OCI-LY7 (cell line): Measurements from ENCODE around the gene SNX2. TPM values are rescaled to one million over a fixed set of nuclear protein-coding genes. Genes with fewer than 3 reads are reported as not detected.
"Not testable (repeated sequence)": the region's sequence is repeated elsewhere in the genome, so short reads cannot be mapped to it uniquely, and the experiment has no call there.

ENCODE experiments used
- BruUV-seq: library from RNA; stranded (reverse); fragments of 400-500 nt; replicated peaks from 2 replicates; lab custom pipeline; 2021; lab: Mats Ljungman, UMichigan
- CTCF ChIA-PET: fragments of 300-600 bp; sonication (Branson Sonifier 250); formaldehyde crosslinking; loops from one replicate; lab custom pipeline; 2022; ENCODE audit warnings: antibody characterized with exemption; ENCODE audit not compliant: unreplicated experiment; lab: Charles Lee
- POLR2A ChIA-PET: fragments of 300-600 bp; sonication (Branson Sonifier 250); formaldehyde crosslinking; loops from one replicate; lab custom pipeline; 2022; ENCODE audit warnings: antibody characterized with exemption; lab: Charles Lee
- DNase-seq: peaks from one replicate; pipeline ENCODE4 v3.0.0-alpha.2; 2015; ENCODE audit warnings: low spot score
- H2AFZ ChIP-seq: fragments of 200-600 bp; sonication (generic), shearing (Covaris generic); 2 replicates; pipeline ENCODE4 v1.6.1; 2014; ENCODE audit warnings: mild to moderate bottlenecking, antibody characterized with exemption, low read length, moderate library complexity
- H3K27ac ChIP-seq: fragments of 200-600 bp; sonication (generic); 2 replicates; pipeline ENCODE4 v1.5.1; 2014; ENCODE audit warnings: mixed run types, low read depth, mild to moderate bottlenecking, moderate library complexity, low read length, inconsistent platforms; ENCODE audit not compliant: poor library complexity, severe bottlenecking
- H3K36me3 ChIP-seq: fragments of 200-600 bp; sonication (generic); 2 replicates; pipeline ENCODE4 v1.6.1; 2014; ENCODE audit warnings: mild to moderate bottlenecking, antibody characterized with exemption, low read length, moderate library complexity, mixed read lengths; ENCODE audit not compliant: insufficient read depth
- H3K4me1 ChIP-seq: fragments of 200-600 bp; sonication (generic); 2 replicates; pipeline ENCODE4 v1.5.1; 2014; ENCODE audit warnings: mild to moderate bottlenecking, low read length; ENCODE audit not compliant: insufficient read depth, poor library complexity, severe bottlenecking
- H3K4me2 ChIP-seq: fragments of 200-600 bp; sonication (generic); 2 replicates; pipeline ENCODE4 v1.6.1; 2014; ENCODE audit warnings: mild to moderate bottlenecking, low read length
- H3K4me3 ChIP-seq: fragments of 200-600 bp; sonication (generic); 2 replicates; pipeline ENCODE4 v1.5.1; 2014; ENCODE audit warnings: mild to moderate bottlenecking, low read depth, low read length; ENCODE audit not compliant: poor library complexity, severe bottlenecking
- H3K79me2 ChIP-seq: fragments of 200-600 bp; sonication (generic); 2 replicates; pipeline ENCODE4 v1.6.1; 2016; ENCODE audit warnings: low read depth, mild to moderate bottlenecking, low read length, moderate library complexity, mixed read lengths; ENCODE audit not compliant: insufficient read depth
- H3K9me2 ChIP-seq: fragments of 200-600 bp; sonication (generic); 2 replicates; pipeline ENCODE4 v1.6.1; 2016; ENCODE audit warnings: mild to moderate bottlenecking, low read length, mixed read lengths; ENCODE audit not compliant: insufficient read depth
- H3K9me3 ChIP-seq: fragments of 200-600 bp; sonication (generic); 2 replicates; pipeline ENCODE4 v1.6.1; 2014; ENCODE audit warnings: mild to moderate bottlenecking, mixed run types, low read length, mixed read lengths
- H4K20me1 ChIP-seq: fragments of 200-600 bp; sonication (generic); 2 replicates; pipeline ENCODE4 v1.6.1; 2014; ENCODE audit warnings: mild to moderate bottlenecking, antibody characterized with exemption, low read length, moderate library complexity, mixed read lengths; ENCODE audit not compliant: insufficient read depth
- EZH2phosphoT487 ChIP-seq: fragments of 200-600 bp; sonication (generic); IDR thresholded peaks from 2 replicates; pipeline ENCODE4 v1.6.1; 2018; ENCODE audit warnings: low read depth, borderline replicate concordance, mild to moderate bottlenecking, mixed run types, antibody characterized with exemption, low read length, moderate library complexity, mixed read lengths
- intact Hi-C: fragments of 100-400 bp; cut with micrococcal nuclease; formaldehyde crosslinking; loops from one replicate; pipeline ENCODE4 v1.10.0; 2022; ENCODE audit not compliant: unreplicated experiment
- total RNA-seq, 2 experiments: library from RNA; depleted of rRNA in 1 of 2; stranded (reverse); fragments of >200 nt in 1 of 2; shearing (Covaris generic) in 1 of 2; gene quantifications; 2 replicates each; pipeline ENCODE4 v1.2.3, GENCODE V29; 2014 to 2022
- TF ChIP-seq, protein P1 (sequence below): fragments of 200-600 bp; sonication (generic); conservative IDR thresholded peaks from 2 replicates; pipeline ENCODE4 v1.5.1; 2014; ENCODE audit warnings: mild to moderate bottlenecking, antibody characterized with exemption, low read length, moderate library complexity, mixed read lengths

The SNX2 gene
- total RNA-seq, 2 experiments from 2014 or later, result 47.1 to 78.3 TPM

GRCh38 chr5:122847687-122848081, 72.8 kb downstream of the SNX2 start:
- Histone ChIP-seq H3K4me3 (no peak overlapping the region), H3K9me2 (no peaks in the 10 kb centered on the region), H4K20me1 (no peaks in the 10 kb centered on the region), H2AFZ (no peak overlapping the region), H3K4me1 (peaks cover 25% of the 10 kb centered on the region), H3K9me3 (no peaks in the 10 kb centered on the region), H3K4me2 (no peak overlapping the region), H3K36me3 (no peaks in the 10 kb centered on the region), H3K79me2 (no peaks in the 10 kb centered on the region), H3K27ac (no peak overlapping the region)
- intact Hi-C loops, result loop anchor here (10.0 kb wide), 1 partner anchor 143 kb away; no protein-coding TSS in a partner anchor
- DNase-seq, result no peak
- CTCF ChIA-PET, result no interaction called here
- no peak for TF ChIP-seq EZH2phosphoT487
- TF ChIP-seq, protein P1, sequence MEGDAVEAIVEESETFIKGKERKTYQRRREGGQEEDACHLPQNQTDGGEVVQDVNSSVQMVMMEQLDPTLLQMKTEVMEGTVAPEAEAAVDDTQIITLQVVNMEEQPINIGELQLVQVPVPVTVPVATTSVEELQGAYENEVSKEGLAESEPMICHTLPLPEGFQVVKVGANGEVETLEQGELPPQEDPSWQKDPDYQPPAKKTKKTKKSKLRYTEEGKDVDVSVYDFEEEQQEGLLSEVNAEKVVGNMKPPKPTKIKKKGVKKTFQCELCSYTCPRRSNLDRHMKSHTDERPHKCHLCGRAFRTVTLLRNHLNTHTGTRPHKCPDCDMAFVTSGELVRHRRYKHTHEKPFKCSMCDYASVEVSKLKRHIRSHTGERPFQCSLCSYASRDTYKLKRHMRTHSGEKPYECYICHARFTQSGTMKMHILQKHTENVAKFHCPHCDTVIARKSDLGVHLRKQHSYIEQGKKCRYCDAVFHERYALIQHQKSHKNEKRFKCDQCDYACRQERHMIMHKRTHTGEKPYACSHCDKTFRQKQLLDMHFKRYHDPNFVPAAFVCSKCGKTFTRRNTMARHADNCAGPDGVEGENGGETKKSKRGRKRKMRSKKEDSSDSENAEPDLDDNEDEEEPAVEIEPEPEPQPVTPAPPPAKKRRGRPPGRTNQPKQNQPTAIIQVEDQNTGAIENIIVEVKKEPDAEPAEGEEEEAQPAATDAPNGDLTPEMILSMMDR, result no peak
- POLR2A ChIA-PET, result interaction anchor here (0.5 to 1.5 kb wide), 9 partner anchors 20 to 978 kb away, joined by 3 to 10 read pairs (median 4); no protein-coding TSS in a partner anchor
- no TSS peak for BruUV-seq

- TF ChIP-seq, protein P1, result no peak
- no peak for TF ChIP-seq EZH2phosphoT487
- intact Hi-C loops, result loop anchor here (10.0 kb wide), 1 partner anchor 145 kb away; no protein-coding TSS in a partner anchor
- BruUV-seq, result no TSS peak
- Histone ChIP-seq H3K79me2 (no peaks in the 10 kb centered on the region), H4K20me1 (no peaks in the 10 kb centered on the region), H3K9me2 (no peaks in the 10 kb centered on the region), H3K27ac (no peak overlapping the region), H3K4me3 (no peak overlapping the region), H3K4me2 (no peak overlapping the region), H3K4me1 (peaks cover 14% of the 10 kb centered on the region), H3K36me3 (no peaks in the 10 kb centered on the region), H2AFZ (no peak overlapping the region), H3K9me3 (no peaks in the 10 kb centered on the region)
- ChIA-PET POLR2A (interaction anchor here (1.0 kb wide), 1 partner anchor 20 kb away, joined by 5 read pairs; no protein-coding TSS in a partner anchor), CTCF (interaction anchor here (0.6 kb wide), 1 partner anchor 46 kb away, joined by 3 read pairs; no protein-coding TSS in a partner anchor)
- DNase-seq, result no peak
Observed at GRCh38 chr5:122849771-122850170, 74.9 kb downstream of the SNX2 start.

- DNase-seq, H3K4me3 ChIP-seq, intact Hi-C loops: not testable (repeated sequence)
Observed at GRCh38 chr5:122857538-122857937, 82.7 kb downstream of the SNX2 start.

More at GRCh38 chr5:122857538-122857937, 82.7 kb downstream of the SNX2 start:
- H3K4me1 ChIP-seq, BruUV-seq, H3K4me2 ChIP-seq, CTCF ChIA-PET, H2AFZ ChIP-seq, H3K36me3 ChIP-seq, POLR2A ChIA-PET, H3K27ac ChIP-seq, H3K9me3 ChIP-seq, H4K20me1 ChIP-seq, H3K9me2 ChIP-seq, H3K79me2 ChIP-seq: not testable (repeated sequence)
